Motor neuron (in vitro differentiated cells): Measurements from ENCODE around the gene CFAP92. TPM values are rescaled to one million over a fixed set of nuclear protein-coding genes. Genes with fewer than 3 reads are reported as not detected.
A peak's percentile ranks its signal among the peaks of the same experiment; 100 is the strongest.

ENCODE experiments used
- ATAC-seq, 8 experiments: fragments of 200-7000 bp; cut with Tn5 transposase; replicated peaks in 6 of 8; 2 replicates each; pipeline ENCODE4 v1.8.0; 2021; ENCODE audit warnings: mild to moderate bottlenecking in 8 of 8, moderate library complexity in 8 of 8
- H3K27ac ChIP-seq, 2 donors: fragments of 250-450 bp; sonication (Bioruptor Pico); 2 replicates each; pipeline ENCODE4 v1.9.0; 2021; ENCODE audit warnings: antibody characterized with exemption in 2 of 2, mild to moderate bottlenecking in 2 of 2, moderate library complexity in 1 of 2
- H3K4me1 ChIP-seq, 2 donors: fragments of 250-450 bp; sonication (Bioruptor Pico); replicated peaks in 1 of 2; 2 replicates each; pipeline ENCODE4 v1.6.1; 2021; ENCODE audit warnings: antibody characterized with exemption in 2 of 2, mild to moderate bottlenecking in 2 of 2, moderate library complexity in 1 of 2
- H3K4me3 ChIP-seq, 5 donors: fragments of 250-450 bp; sonication (Bioruptor Pico); 2 replicates each; pipeline ENCODE4 v1.9.0; 2021; ENCODE audit warnings: antibody characterized with exemption in 5 of 5, mild to moderate bottlenecking in 5 of 5, moderate library complexity in 4 of 5
- WGBS, 10 experiments: fragments of 450-650 bp; shearing (Covaris generic); methylation state at CpG; one replicate each; pipeline ENCODE4 v1.0.0; 2022; 5-methylcytosine and 5-hydroxymethylcytosine counted together
- in situ Hi-C, 9 experiments: fragments of 400-800 bp; cut with MboI; loops; one replicate each; pipeline ENCODE4 v1.15.0; 2021; ENCODE audit warnings: low sequenced_read_pairs in 9 of 9, low pct_unique_long_range_greater_than_20kb in 2 of 9; ENCODE audit not compliant: unreplicated experiment in 9 of 9
- total RNA-seq, 8 experiments: library from RNA; unstranded; fragments of 300-600 nt; gene quantifications; 2 replicates each; pipeline versions ENCODE4 v1.2.3 to v1.2.4, GENCODE V29; 2022

Gene CFAP92
- total RNA-seq, 8 experiments from 2014 or later, result 0.46 to 9.0 (median 1.4) TPM

GRCh38 chr3:128965280-128965679 lies 28.6 kb downstream of the CFAP92 start:
- Histone ChIP-seq H3K4me3 (no peak overlapping the region), H3K4me1 (no peaks in the 10 kb centered on the region), H3K27ac (no peak overlapping the region)
- WGBS, 10 experiments, result 49 to 100% (median 82%) methylated on average over 1 to 6 of the region's 9 CpGs; no CpG with 5 or more reads in 4 of the 10 experiments
- ATAC-seq, result no peak
- in situ Hi-C loops, result loop anchor here in 3 of 9 experiments (25.0 kb wide), 1 partner anchor 272 kb away; the partner anchor contains the start of gene COPG1 (in 3 of the 3)

GRCh38 chr3:128956440-128956839 lies 37.4 kb downstream of the CFAP92 start:
- Histone ChIP-seq H3K27ac (no peak overlapping the region), H3K4me3 (no peak overlapping the region), H3K4me1 (no peaks in the 10 kb centered on the region)
- WGBS, 10 experiments, result 74 to 100% (median 94%) methylated on average over 1 to 2 of the region's 2 CpGs; no CpG with 5 or more reads in 2 of the 10 experiments
- no peak for ATAC-seq
- in situ Hi-C loops, result loop anchor here in 3 of 9 experiments (25.0 kb wide), 1 partner anchor 281 kb away; the partner anchor contains the start of gene COPG1 (in 3 of the 3)

GRCh38 chr3:128950223-128950938 lies 43.5 kb downstream of the CFAP92 start:
- in situ Hi-C loops, result loop anchor here in 3 of 9 experiments (25.0 kb wide), 1 partner anchor 287 kb away; the partner anchor contains the start of gene COPG1 (in 3 of the 3)
- Histone ChIP-seq H3K27ac (no peak overlapping the region), H3K4me3 (no peak overlapping the region), H3K4me1 (peaks cover 4 to 10% of the 10 kb centered on the region in 2 donors)
- peak in 6 of 8 experiments; percentile 70 to 100 (median 99) for ATAC-seq
- WGBS, 10 experiments, result 0 to 72% (median 51%) methylated on average over 1 to 9 of the region's 15 CpGs; no CpG with 5 or more reads in 5 of the 10 experiments

GRCh38 chr3:128949158-128949557 lies 44.7 kb downstream of the CFAP92 start:
- H3K4me3 ChIP-seq, result no peak overlapping the region
- no peak for ATAC-seq
- in situ Hi-C loops, result no loop called here
- WGBS, 10 experiments, result 60 to 100% (median 85%) methylated on average over 1 to 3 of the region's 3 CpGs; no CpG with 5 or more reads in 1 of the 10 experiments
- peaks cover 4 to 10% of the 10 kb centered on the region in 2 donors for H3K4me1 ChIP-seq
- no peak overlapping the region for H3K27ac ChIP-seq

- no peak for ATAC-seq
- WGBS, 10 experiments, result 10 to 83% (median 70%) methylated on average over 1 to 7 of the region's 7 CpGs
- in situ Hi-C loops, result no loop called here
- H3K4me3 ChIP-seq, result no peak overlapping the region
- no peak overlapping the region for H3K27ac ChIP-seq
- H3K4me1 ChIP-seq, result peaks cover 4 to 10% of the 10 kb centered on the region in 2 donors
Measured at GRCh38 chr3:128946411-128946810, 47.5 kb downstream of the CFAP92 start.

GRCh38 chr3:128945878-128946175 lies 48.0 kb downstream of the CFAP92 start:
- in situ Hi-C loops, result no loop called here
- ATAC-seq, result no peak
- no peak overlapping the region for H3K27ac ChIP-seq
- peaks cover 3 to 8% of the 10 kb centered on the region in 2 donors for H3K4me1 ChIP-seq
- no peak overlapping the region for H3K4me3 ChIP-seq
- 0 to 80% (median 61%) methylated on average over 1 to 3 of the region's 3 CpGs; no CpG with 5 or more reads in 6 of the 10 experiments for WGBS, 10 experiments

GRCh38 chr3:128945041-128945877 lies 48.6 kb downstream of the CFAP92 start:
- in situ Hi-C loops, result no loop called here
- WGBS, 10 experiments, result 60 to 87% (median 68%) methylated on average over 1 to 7 of the region's 21 CpGs; no CpG with 5 or more reads in 3 of the 10 experiments
- Histone ChIP-seq H3K4me1 (peaks cover 0 to 3% of the 10 kb centered on the region in 2 donors), H3K4me3 (no peak overlapping the region), H3K27ac (no peak overlapping the region)
- no peak for ATAC-seq

GRCh38 chr3:128942161-128942952 lies 51.5 kb downstream of the CFAP92 start:
- no peak for ATAC-seq
- no peaks in the 10 kb centered on the region for H3K4me1 ChIP-seq
- in situ Hi-C loops, result no loop called here
- no peak overlapping the region for H3K4me3 ChIP-seq
- H3K27ac ChIP-seq, result no peak overlapping the region
- WGBS, 10 experiments, result 0 to 100% (median 92%) methylated on average over 1 to 7 of the region's 15 CpGs; no CpG with 5 or more reads in 2 of the 10 experiments

- 40 to 100% (median 100%) methylated on average over 1 of the region's 1 CpG; no CpG with 5 or more reads in 7 of the 10 experiments for WGBS, 10 experiments
- ATAC-seq, result no peak
- no peak overlapping the region for H3K27ac ChIP-seq
Measured at GRCh38 chr3:128940252-128940651, 53.6 kb downstream of the CFAP92 start.

GRCh38 chr3:128936341-128936740 lies 57.5 kb downstream of the CFAP92 start:
- no peak for ATAC-seq
- H3K4me1 ChIP-seq, result no peaks in the 10 kb centered on the region
- in situ Hi-C loops, result no loop called here
- H3K4me3 ChIP-seq, result no peak overlapping the region
- whole genome bisulfite sequencing, 10 experiments, result 38 to 80% (median 63%) methylated on average over 1 to 4 of the region's 4 CpGs; no CpG with 5 or more reads in 5 of the 10 experiments
- H3K27ac ChIP-seq, result no peak overlapping the region

More at GRCh38 chr3:128940252-128940651, 53.6 kb downstream of the CFAP92 start:
- Histone ChIP-seq H3K4me3 (no peak overlapping the region), H3K4me1 (no peaks in the 10 kb centered on the region)
- in situ Hi-C loops, result no loop called here

GRCh38 chr3:128935922-128936321 lies 58.0 kb downstream of the CFAP92 start:
- H3K4me1 ChIP-seq, result no peaks in the 10 kb centered on the region
- in situ Hi-C loops, result no loop called here
- H3K27ac ChIP-seq, result no peak overlapping the region
- WGBS, 10 experiments, result 40% methylated on average over 1 of the region's 2 CpGs; no CpG with 5 or more reads in 9 of the 10 experiments
- H3K4me3 ChIP-seq, result no peak overlapping the region
- ATAC-seq, result no peak

GRCh38 chr3:128933922-128934253 lies 60.0 kb downstream of the CFAP92 start:
- ATAC-seq, result no peak
- in situ Hi-C loops, result no loop called here

More at GRCh38 chr3:128933922-128934253, 60.0 kb downstream of the CFAP92 start:
- Histone ChIP-seq H3K27ac (no peak overlapping the region), H3K4me1 (no peaks in the 10 kb centered on the region), H3K4me3 (no peak overlapping the region)
- WGBS, 10 experiments, result 100% methylated on average over 2 of the region's 2 CpGs; no CpG with 5 or more reads in 9 of the 10 experiments
